Diencephalon (tissue), 1 donor: ENCODE data around the gene CCL11. TPM values are rescaled to one million over a fixed set of nuclear protein-coding genes. Genes with fewer than 3 reads are reported as not detected.

Experiments
- total RNA-seq: library from RNA; depleted of rRNA; stranded (reverse); fragments of >200 nt; gene quantifications from one replicate; pipeline ENCODE4 v1.2.3, GENCODE V29; 2014

CCL11 gene
- not detected for total RNA-seq

GRCh38 chr17:34285286-34285792, at the start of gene CCL11:
CCL11 (plus strand) TSS chr17:34285742; CDS start chr17:34285809, 67 bp downstream.

GRCh38 chr17:34254651-34255380, 30.7 kb upstream of the CCL11 start, which contains the start of gene CCL2:
CCL2 (plus strand) TSS chr17:34255285; CDS start chr17:34255350, 65 bp downstream.

GRCh38 chr17:34269969-34270368, 15.6 kb upstream of the CCL11 start, which contains the start of gene CCL7:
CCL7 (plus strand) TSS chr17:34270221; CDS start chr17:34270291, 70 bp downstream.

GRCh38 chr17:34319039-34319483, 33.5 kb downstream of the CCL11 start, which contains the start of gene CCL8:
CCL8 (plus strand) TSS chr17:34319435; CDS start chr17:34319502, 67 bp downstream.

Other genes starting within 250 kb of the CCL11 start
- gene CCL2, start 30.5 kb upstream of the CCL11 start, total RNA-seq: 4.8 TPM
- gene CCL7, start 15.5 kb upstream of the CCL11 start, total RNA-seq: not detected
- gene CCL8, start 33.7 kb downstream of the CCL11 start, total RNA-seq: not detected
- not detected for gene CCL13, start 70.7 kb downstream of the CCL11 start, total RNA-seq
- gene CCL1, start 77.5 kb downstream of the CCL11 start, total RNA-seq: not detected